HG02870 (cell line): ENCODE measurements around the gene PARVB.

Source experiments
- ATAC-seq: cut with Tn5 transposase; IDR thresholded peaks from one replicate; pipeline ENCODE4 v1.9.1; 2021; ENCODE audit warnings: mild to moderate bottlenecking, moderate library complexity; ENCODE audit not compliant: unreplicated experiment

The PARVB gene

GRCh38 chr22:44153710-44154109, 129.6 kb downstream of the PARVB start:
- no peak for ATAC-seq

- no peak for ATAC-seq
Measured at GRCh38 chr22:44154436-44154942, 130.4 kb downstream of the PARVB start.

GRCh38 chr22:44155115-44155514, 131.0 kb downstream of the PARVB start:
- ATAC-seq = no peak

GRCh38 chr22:44157916-44158618, 134.0 kb downstream of the PARVB start:
- no peak for ATAC-seq

- no peak for ATAC-seq
Measured at GRCh38 chr22:44158816-44159215, 134.7 kb downstream of the PARVB start.

GRCh38 chr22:44159221-44159620, 135.1 kb downstream of the PARVB start:
- no peak for ATAC-seq

- no peak for ATAC-seq
Measured at GRCh38 chr22:44159811-44160210, 135.7 kb downstream of the PARVB start.

- ATAC-seq = no peak
Measured at GRCh38 chr22:44160421-44160820, 136.3 kb downstream of the PARVB start.

GRCh38 chr22:44161673-44162072, 137.6 kb downstream of the PARVB start:
- ATAC-seq = no peak

- ATAC-seq = no peak
Measured at GRCh38 chr22:44162960-44163359, 138.9 kb downstream of the PARVB start.

GRCh38 chr22:44163536-44163935, 139.4 kb downstream of the PARVB start:
- no peak for ATAC-seq

- no peak for ATAC-seq
Measured at GRCh38 chr22:44164031-44164430, 139.9 kb downstream of the PARVB start.

- no peak for ATAC-seq
Measured at GRCh38 chr22:44165286-44165874, 141.3 kb downstream of the PARVB start.

- ATAC-seq = no peak
Measured at GRCh38 chr22:44166498-44167276, 142.6 kb downstream of the PARVB start.

GRCh38 chr22:44167501-44167900, 143.4 kb downstream of the PARVB start:
- no peak for ATAC-seq

GRCh38 chr22:44168206-44168605, 144.1 kb downstream of the PARVB start:
- no peak for ATAC-seq

- no peak for ATAC-seq
Measured at GRCh38 chr22:44170470-44170869, 146.4 kb downstream of the PARVB start.

- ATAC-seq = no peak
Measured at GRCh38 chr22:44171561-44171960, 147.5 kb downstream of the PARVB start.

- ATAC-seq = peak; percentile 80
Measured at GRCh38 chr22:44172370-44173108, 148.4 kb downstream of the PARVB start.

- no peak for ATAC-seq
Measured at GRCh38 chr22:44173154-44173553, 149.1 kb downstream of the PARVB start.

- no peak for ATAC-seq
Measured at GRCh38 chr22:44175676-44176075, 151.6 kb downstream of the PARVB start.
